Activated CD8-positive, alpha-beta memory T cell treated with anti-CD3 and anti-CD28 coated beads for 4 hours (primary cell): ENCODE measurements around the gene LIMA1.

Source experiments
- DNase-seq, 2 donors: peaks; one replicate each; pipeline ENCODE4 v3.0.0-alpha.2; 2020; ENCODE audit warnings: low read depth in 2 of 2

LIMA1 gene

GRCh38 chr12:50218386-50218785, 64.9 kb downstream of the LIMA1 start:
- no peak for DNase-seq

GRCh38 chr12:50217202-50217601, 66.1 kb downstream of the LIMA1 start:
- DNase-seq = no peak

DNA sequence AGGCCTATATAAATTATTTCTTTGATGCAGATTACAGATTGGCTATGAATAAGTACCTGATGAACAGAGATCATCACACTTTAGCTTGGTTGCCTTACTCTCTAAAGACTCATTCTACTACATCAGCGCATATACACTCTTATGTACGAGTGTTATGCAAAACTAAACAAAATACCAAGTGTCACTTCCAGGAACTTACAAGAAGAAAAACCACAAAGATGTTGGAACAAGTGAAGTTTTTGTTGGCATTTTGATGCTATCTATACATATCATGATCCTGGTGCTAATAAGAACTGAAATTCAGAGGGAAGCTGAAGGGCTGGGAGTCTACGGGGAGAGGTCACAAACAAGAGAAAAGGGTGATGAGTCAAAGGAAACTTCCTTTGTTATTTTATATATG, 68.3 kb downstream of the LIMA1 start:
- DNase-seq = no peak

- DNase-seq = no peak
Observed at GRCh38 chr12:50214018-50214417, 69.3 kb downstream of the LIMA1 start.

GRCh38 chr12:50213439-50213838, 69.9 kb downstream of the LIMA1 start:
- no peak for DNase-seq

- DNase-seq = no peak
Observed at GRCh38 chr12:50212071-50212467, 71.3 kb downstream of the LIMA1 start.

DNA sequence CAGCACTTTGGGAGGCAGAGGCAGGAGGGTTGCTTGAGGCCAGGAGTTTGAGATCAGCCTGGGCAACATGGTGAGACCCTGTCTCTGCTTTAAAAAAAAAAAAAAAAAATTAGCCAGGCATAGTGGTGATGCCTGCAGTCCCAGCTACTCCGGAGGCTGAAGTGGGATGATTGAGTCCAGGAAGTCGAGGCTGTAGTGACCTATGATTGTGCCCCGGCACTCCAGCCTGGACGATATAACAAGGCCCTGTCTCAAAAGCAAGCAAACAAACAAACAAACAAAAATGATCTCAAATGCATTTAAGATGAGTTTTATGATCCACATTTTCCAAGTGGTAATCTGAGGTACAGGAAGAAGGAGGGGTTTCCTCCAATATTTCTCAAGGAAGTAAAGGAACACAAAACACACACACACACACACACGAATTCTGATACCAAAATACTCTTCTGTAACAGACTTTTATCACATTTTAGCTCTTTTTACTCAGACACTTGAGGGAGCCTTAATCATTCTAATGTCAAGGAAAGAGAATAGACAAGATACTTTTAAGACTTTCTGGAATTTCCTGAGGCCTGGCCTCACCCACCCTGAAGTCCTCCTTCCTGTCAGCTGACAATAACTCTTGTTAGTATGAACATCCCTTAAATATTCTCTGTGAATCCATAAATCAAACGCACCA, 71.8 kb downstream of the LIMA1 start:
- no peak for DNase-seq

- DNase-seq = no peak
Observed at GRCh38 chr12:50207424-50207823, 75.9 kb downstream of the LIMA1 start.

- no peak for DNase-seq
Observed at GRCh38 chr12:50205648-50206047, 77.7 kb downstream of the LIMA1 start.

- DNase-seq = no peak
Observed at GRCh38 chr12:50203691-50204090, 79.6 kb downstream of the LIMA1 start.

- DNase-seq = no peak
Observed at GRCh38 chr12:50201987-50202521, 81.3 kb downstream of the LIMA1 start.

DNA sequence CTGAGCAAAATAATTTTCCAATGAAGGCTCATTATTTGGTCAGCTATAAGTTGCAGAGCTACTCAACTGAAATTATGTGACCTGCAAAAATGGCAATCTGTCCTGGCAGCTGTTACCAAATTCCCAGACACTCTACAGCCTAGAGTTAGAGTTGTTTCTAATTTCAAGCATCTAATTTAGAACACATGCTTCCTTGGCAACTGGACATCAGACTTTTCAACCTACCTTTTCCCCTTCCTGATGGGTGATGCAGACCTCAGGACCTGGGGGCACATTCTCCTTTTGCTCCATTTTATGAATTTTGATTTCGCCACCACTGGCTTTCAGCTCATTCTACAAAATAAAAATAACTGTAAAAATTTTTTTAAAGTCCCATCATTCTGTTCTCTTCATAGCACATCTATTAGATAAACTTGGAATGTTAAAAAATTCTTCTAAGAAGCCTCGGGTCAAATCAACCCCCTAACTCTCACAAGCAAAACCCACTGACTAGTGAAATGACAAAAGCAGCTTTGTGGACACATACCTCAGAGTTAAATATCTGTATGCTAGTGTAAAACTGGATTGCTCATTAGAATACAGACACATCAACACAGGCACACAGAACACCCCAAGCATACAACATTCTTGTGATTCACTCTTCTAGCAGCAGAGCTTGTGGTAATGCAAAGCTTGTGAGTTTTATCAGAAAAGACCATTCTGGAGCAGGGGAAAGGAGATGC, 82.6 kb downstream of the LIMA1 start:
- DNase-seq = no peak

- no peak for DNase-seq
Observed at GRCh38 chr12:50198829-50199228, 84.5 kb downstream of the LIMA1 start.

DNA sequence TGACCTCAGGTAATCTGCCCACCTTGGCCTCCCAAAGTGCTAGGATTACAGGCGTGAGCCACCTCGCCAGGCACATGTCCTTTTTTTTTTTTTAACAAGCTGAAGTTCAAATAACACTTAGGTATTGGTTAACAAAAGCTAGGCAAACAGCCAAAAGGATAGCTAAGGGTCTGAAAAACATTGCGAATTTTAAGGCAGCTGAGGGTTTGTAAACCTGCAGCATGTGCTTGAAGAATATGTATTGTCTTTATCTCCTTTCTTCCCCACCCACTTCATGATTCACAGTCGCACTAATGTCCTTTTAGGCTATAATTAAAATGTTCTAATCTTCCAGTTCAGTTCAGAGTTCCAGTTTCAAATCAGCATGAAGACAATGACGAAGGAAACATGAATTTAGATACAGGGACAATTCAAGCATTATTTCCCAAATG, 86.0 kb downstream of the LIMA1 start:
- no peak for DNase-seq

DNA sequence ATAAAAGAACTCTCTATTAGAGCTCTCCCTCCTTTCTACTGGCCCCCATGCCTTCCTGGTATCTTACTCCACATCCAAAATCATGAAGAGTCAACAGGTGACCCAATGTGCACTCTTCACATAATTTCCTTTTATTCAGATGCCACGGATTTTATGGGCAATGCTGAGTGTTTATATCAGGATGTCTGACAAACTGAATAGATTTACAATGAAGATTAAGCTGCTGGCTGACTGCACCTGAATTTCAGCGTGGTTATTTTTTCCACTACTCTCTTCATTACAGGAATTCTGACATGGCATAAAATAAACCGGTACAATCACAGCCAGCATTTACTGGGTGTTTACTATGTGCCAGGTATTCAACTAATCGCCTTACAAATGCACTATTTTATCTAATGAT, 86.8 kb downstream of the LIMA1 start:
- DNase-seq = no peak

DNA sequence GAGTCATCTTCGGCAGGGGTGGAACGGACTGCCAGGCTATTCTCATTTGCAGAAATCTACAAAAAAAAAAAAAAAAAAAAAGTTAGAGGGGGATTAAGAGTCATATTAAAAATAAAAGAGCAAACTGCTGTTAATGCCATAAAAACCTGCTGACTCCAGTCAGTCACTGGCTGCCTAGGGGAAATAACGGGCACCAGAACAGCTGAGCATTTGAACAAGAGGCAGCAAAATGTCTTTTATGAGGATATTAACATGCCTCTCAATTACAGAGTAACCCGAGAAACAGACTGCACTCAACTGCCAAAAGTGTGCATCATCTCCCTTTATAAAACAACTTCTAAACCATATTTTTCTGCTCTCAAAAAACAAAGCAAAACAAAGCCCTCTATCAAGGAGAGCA, 87.5 kb downstream of the LIMA1 start:
- DNase-seq = no peak

- DNase-seq = no peak
Observed at GRCh38 chr12:50192908-50193307, 90.4 kb downstream of the LIMA1 start.

GRCh38 chr12:50192236-50192635, 91.1 kb downstream of the LIMA1 start:
- no peak for DNase-seq

GRCh38 chr12:50190859-50191258, 92.5 kb downstream of the LIMA1 start:
- DNase-seq = no peak

DNA sequence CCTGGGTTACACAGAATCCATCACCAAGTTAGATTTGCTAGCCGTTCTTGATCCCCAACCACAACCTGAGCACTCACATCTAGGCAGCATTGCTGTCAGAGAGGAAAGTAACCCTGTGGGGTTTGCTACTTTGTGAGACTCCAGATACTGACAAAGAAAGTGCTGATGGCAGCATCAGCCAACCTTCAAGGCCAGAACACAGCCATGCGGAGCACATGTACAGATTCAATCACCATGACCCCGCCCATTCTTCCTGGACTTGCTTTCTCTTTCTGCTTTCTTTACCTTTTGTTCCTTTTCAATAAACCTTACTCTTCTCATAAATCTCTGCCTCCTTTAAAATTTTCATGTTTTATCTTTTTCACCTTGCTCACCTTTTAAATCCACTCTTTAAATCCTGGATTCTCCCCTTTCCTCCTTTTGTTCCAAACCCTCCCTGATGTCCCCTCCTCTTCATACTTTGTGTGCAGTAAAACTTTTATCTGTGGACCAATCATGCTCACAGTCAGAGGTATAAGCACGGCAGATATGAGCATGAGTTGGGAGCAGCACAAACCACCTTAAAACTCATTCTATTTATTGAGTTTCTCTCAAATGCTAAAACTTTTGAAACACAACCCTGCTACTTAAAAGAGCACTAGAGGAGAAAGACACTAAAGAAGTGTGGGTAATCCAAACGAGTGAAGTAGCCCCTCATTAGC, 94.3 kb downstream of the LIMA1 start:
- DNase-seq = no peak

GRCh38 chr12:50188241-50188781, 95.0 kb downstream of the LIMA1 start:
- no peak for DNase-seq
